ENCODE data around the gene MAJIN.

MAJIN gene

GRCh38 chr11:64892411-64892831 is 79.5 kb downstream of the MAJIN start:
- no peaks in the 10 kb centered on the region for H4K20me1 ChIP-seq (ENCODE audit: insufficient read depth, low read length)
- H3K36me3 ChIP-seq (ENCODE audit: insufficient read depth, low read length), result peaks cover 18% of the 10 kb centered on the region
- H3K9me3 ChIP-seq (ENCODE audit: insufficient read depth, low read length, severe bottlenecking), result no peaks in the 10 kb centered on the region
- no peaks in the 10 kb centered on the region for H3K27me3 ChIP-seq (ENCODE audit: insufficient read depth, low read length, poor library complexity)
- no peaks in the 10 kb centered on the region for H3K79me2 ChIP-seq (ENCODE audit: insufficient read depth, low read length)
- ATAC-seq (ENCODE audit: insufficient read depth, low read depth) (no peak), DNase-seq (no peak)
- TF ChIP-seq EZH2 (IDR thresholded peaks at IDR 0.05; ENCODE audit: borderline replicate concordance, low read depth, low read length, severe bottlenecking), result no peak
- TF ChIP-seq CTCF (IDR thresholded peaks at IDR 0.05; ENCODE audit: borderline replicate concordance, extremely low read depth, low read length, poor library complexity, severe bottlenecking), result no peak
- no peak overlapping the region for H3K9ac ChIP-seq (ENCODE audit: low read depth, low read length)
- no peak overlapping the region for H3K27ac ChIP-seq (ENCODE audit: low read length)
- peaks cover 10% of the 10 kb centered on the region for H3K4me1 ChIP-seq (ENCODE audit: insufficient read depth, low read length)
- H3K4me3 ChIP-seq (ENCODE audit: low read depth in 1 of 2, low read length in 2 of 2), result no peak overlapping the region
- no peak overlapping the region for H3K4me2 ChIP-seq (ENCODE audit: insufficient read depth, low read length)
- H2AFZ ChIP-seq (ENCODE audit: low read depth, low read length), result no peak overlapping the region

- no peak overlapping the region for H3K4me2 ChIP-seq (ENCODE audit: insufficient read depth, low read length)
- H3K36me3 ChIP-seq (ENCODE audit: insufficient read depth, low read length), result peaks cover 14% of the 10 kb centered on the region
- no peaks in the 10 kb centered on the region for H4K20me1 ChIP-seq (ENCODE audit: insufficient read depth, low read length)
- H3K4me1 ChIP-seq (ENCODE audit: insufficient read depth, low read length), result peaks cover 12% of the 10 kb centered on the region
- ATAC-seq (ENCODE audit: insufficient read depth, low read depth), result no peak
- no peak overlapping the region for H2AFZ ChIP-seq (ENCODE audit: low read depth, low read length)
- H3K9me3 ChIP-seq (ENCODE audit: insufficient read depth, low read length, severe bottlenecking), result no peaks in the 10 kb centered on the region
- no peaks in the 10 kb centered on the region for H3K27me3 ChIP-seq (ENCODE audit: insufficient read depth, low read length, poor library complexity)
- no peaks in the 10 kb centered on the region for H3K79me2 ChIP-seq (ENCODE audit: insufficient read depth, low read length)
- no peak overlapping the region for H3K9ac ChIP-seq (ENCODE audit: low read depth, low read length)
- no peak overlapping the region for H3K4me3 ChIP-seq (ENCODE audit: low read depth in 1 of 2, low read length in 2 of 2)
- no peak for DNase-seq
- no peak for TF ChIP-seq EZH2 (IDR thresholded peaks at IDR 0.05; ENCODE audit: borderline replicate concordance, low read depth, low read length, severe bottlenecking)
- no peak for TF ChIP-seq CTCF (IDR thresholded peaks at IDR 0.05; ENCODE audit: borderline replicate concordance, extremely low read depth, low read length, poor library complexity, severe bottlenecking)
- no peak overlapping the region for H3K27ac ChIP-seq (ENCODE audit: low read length)
Measured at GRCh38 chr11:64891880-64892279, 80.0 kb downstream of the MAJIN start.

- Histone ChIP-seq H3K36me3 (ENCODE audit: insufficient read depth, low read length) (peaks cover 10% of the 10 kb centered on the region), H3K4me3 (ENCODE audit: low read depth in 1 of 2, low read length in 2 of 2) (no peak overlapping the region), H2AFZ (ENCODE audit: low read depth, low read length) (no peak overlapping the region), H3K27ac (ENCODE audit: low read length) (no peak overlapping the region), H3K9ac (ENCODE audit: low read depth, low read length) (no peak overlapping the region), H3K79me2 (ENCODE audit: insufficient read depth, low read length) (no peaks in the 10 kb centered on the region), H3K27me3 (ENCODE audit: insufficient read depth, low read length, poor library complexity) (no peaks in the 10 kb centered on the region), H3K4me1 (ENCODE audit: insufficient read depth, low read length) (peaks cover 12% of the 10 kb centered on the region), H3K4me2 (ENCODE audit: insufficient read depth, low read length) (no peak overlapping the region), H4K20me1 (ENCODE audit: insufficient read depth, low read length) (no peaks in the 10 kb centered on the region), H3K9me3 (ENCODE audit: insufficient read depth, low read length, severe bottlenecking) (no peaks in the 10 kb centered on the region)
- ATAC-seq (ENCODE audit: insufficient read depth, low read depth), result no peak
- no peak for DNase-seq
- TF ChIP-seq CTCF (IDR thresholded peaks at IDR 0.05; ENCODE audit: borderline replicate concordance, extremely low read depth, low read length, poor library complexity, severe bottlenecking) (no peak), EZH2 (IDR thresholded peaks at IDR 0.05; ENCODE audit: borderline replicate concordance, low read depth, low read length, severe bottlenecking) (no peak)
Measured at GRCh38 chr11:64891215-64891848, 80.6 kb downstream of the MAJIN start.

Measured in DND-41 (cell line).